Measurements from ENCODE around the gene SURF4.
"Not testable (repeated sequence)": the region's sequence is repeated elsewhere in the genome, so short reads cannot be mapped to it uniquely, and the experiment has no call there.

SURF4 gene

GRCh38 chr9:133333011-133333410 is 42.8 kb downstream of the SURF4 start:
- no peak for DNase-seq

- DNase-seq: no peak
Measured at GRCh38 chr9:133332381-133332730, 43.5 kb downstream of the SURF4 start.

GRCh38 chr9:133331641-133332380 is 44.0 kb downstream of the SURF4 start:
- no peak for DNase-seq

- DNase-seq: no peak
Measured at GRCh38 chr9:133331221-133331620, 44.6 kb downstream of the SURF4 start.

- not testable (repeated sequence) for DNase-seq
Measured at GRCh38 chr9:133329306-133330156, 46.3 kb downstream of the SURF4 start.

GRCh38 chr9:133327834-133328484 is 47.9 kb downstream of the SURF4 start:
- DNase-seq: no peak

- DNase-seq: not testable (repeated sequence)
Measured at GRCh38 chr9:133327021-133327420, 48.8 kb downstream of the SURF4 start.

- DNase-seq: no peak
Measured at GRCh38 chr9:133323991-133324703, 51.7 kb downstream of the SURF4 start.

- no peak for DNase-seq
Measured at GRCh38 chr9:133323211-133323610, 52.6 kb downstream of the SURF4 start.

- no peak for DNase-seq
Measured at GRCh38 chr9:133322701-133323100, 53.2 kb downstream of the SURF4 start.

- DNase-seq: no peak
Measured at GRCh38 chr9:133321411-133321935, 54.4 kb downstream of the SURF4 start.

GRCh38 chr9:133320421-133320881 is 55.4 kb downstream of the SURF4 start:
- DNase-seq: no peak

- not testable (repeated sequence) for DNase-seq
Measured at GRCh38 chr9:133317551-133317950, 58.3 kb downstream of the SURF4 start.

GRCh38 chr9:133315997-133316396 is 59.9 kb downstream of the SURF4 start:
- DNase-seq: no peak

Measured in T-helper 1 cell (primary cell).